ENCODE data around the gene ICA1.

DNA sequence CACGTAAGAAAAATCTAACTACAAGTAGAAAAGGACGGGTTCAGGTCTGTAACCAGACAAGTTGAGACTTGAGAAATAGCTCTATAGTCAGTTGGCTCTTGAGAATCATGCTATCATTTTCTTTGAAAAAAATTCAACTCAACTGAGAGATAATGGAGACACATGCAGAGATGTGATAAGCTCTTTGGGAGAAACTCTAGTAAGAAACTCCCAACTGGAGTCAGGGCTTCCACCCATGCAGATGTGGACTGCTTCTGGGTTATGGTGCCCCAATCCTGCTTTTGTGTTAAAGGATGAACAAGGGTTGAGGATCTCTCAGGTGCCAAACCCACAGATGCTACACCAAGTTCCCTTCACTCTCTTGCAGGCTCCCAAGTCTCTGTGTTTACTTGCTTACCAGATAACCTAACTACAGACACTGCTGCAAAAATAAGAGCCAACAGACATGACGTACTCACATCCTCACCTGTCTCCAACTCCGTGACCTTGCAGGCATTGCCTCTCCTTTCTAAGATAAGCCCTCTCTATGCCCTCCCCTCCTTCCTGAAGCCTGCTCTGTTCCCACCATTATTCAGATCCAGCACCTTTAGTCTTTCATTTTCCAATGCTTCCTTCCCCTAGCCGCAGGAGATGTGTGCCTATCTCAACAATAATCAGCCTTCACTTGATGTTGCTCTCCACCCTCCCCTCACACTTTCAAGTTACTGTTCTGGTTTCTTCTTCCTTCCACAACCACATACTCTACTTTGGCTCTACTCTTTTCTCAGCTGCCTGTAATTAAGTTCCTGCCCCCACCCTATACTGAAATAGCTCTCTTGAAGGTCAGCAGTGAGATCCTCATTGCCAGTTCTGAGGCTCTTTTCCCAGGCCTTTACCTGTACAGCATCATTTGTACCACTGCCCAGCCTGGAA is 130.0 kb downstream of the ICA1 start:
- TF ChIP-seq POLR2AphosphoS5 (IDR thresholded peaks at IDR 0.05; ENCODE audit: borderline replicate concordance, low read depth, low read length) (no peak), EZH2 (IDR thresholded peaks at IDR 0.05) (no peak)

Data from SK-N-MC (cell line).